Sigmoid colon (tissue), 7 donors: ENCODE results near the gene ELFN2. TPM values are rescaled to one million over a fixed set of nuclear protein-coding genes. Genes with fewer than 3 reads are reported as not detected.

Experiments
- DNase-seq: peaks from one replicate; pipeline ENCODE4 v3.0.0-alpha.2; 2019
- H3K27ac ChIP-seq, 4 donors: fragments of 200-600 bp; sonication (generic); one replicate each; pipeline ENCODE4 v1.5.1; 2016 to 2019; ENCODE audit warnings: mild to moderate bottlenecking in 1 of 4
- H3K27me3 ChIP-seq, 3 donors: fragments of 200-600 bp; sonication (generic); one replicate each; pipeline ENCODE4 v1.5.1; 2019; ENCODE audit warnings: mild to moderate bottlenecking in 1 of 3
- H3K36me3 ChIP-seq, 4 donors: fragments of 200-600 bp; sonication (generic); one replicate each; pipeline ENCODE4 v1.5.1; 2016 to 2019
- H3K4me1 ChIP-seq, 4 donors: fragments of 200-600 bp; sonication (generic); one replicate each; pipeline ENCODE4 v1.5.1; 2017 to 2019
- H3K4me3 ChIP-seq, 4 donors: fragments of 200-600 bp; sonication (generic); one replicate each; pipeline ENCODE4 v1.5.1; 2017 to 2019; ENCODE audit warnings: mild to moderate bottlenecking in 2 of 4, moderate library complexity in 1 of 4
- H3K9me3 ChIP-seq, 4 donors: fragments of 200-600 bp in 3 of 4; sonication (generic) in 3 of 4; one replicate each; pipeline versions ENCODE4 v1.5.1 to v1.6.1; 2013 to 2019
- EP300 ChIP-seq, 4 donors: sonication (generic); formaldehyde crosslinking; IDR thresholded peaks; one replicate each; pipeline ENCODE4 v1.6.1; 2017; ENCODE audit warnings: antibody characterized with exemption in 4 of 4
- POLR2A ChIP-seq, 2 donors: fragments of 450-650 bp; IDR thresholded peaks; one replicate each; pipeline ENCODE4 v1.6.1; 2016; ENCODE audit warnings: antibody characterized with exemption in 2 of 2, mild to moderate bottlenecking in 2 of 2, moderate library complexity in 2 of 2
- POLR2AphosphoS5 ChIP-seq, 4 donors: sonication (generic); formaldehyde crosslinking; IDR thresholded peaks; one replicate each; pipeline ENCODE4 v1.6.1; 2017; ENCODE audit warnings: antibody characterized with exemption in 4 of 4
- WGBS, 2 donors: extraction: QIAGEN DNeasy Blood & Tissue Kit; methylation state at CpG; one replicate each; pipeline ENCODE4 v1.1.7; 2013; 5-methylcytosine and 5-hydroxymethylcytosine counted together
- intact Hi-C: fragments of 100-400 bp; cut with DNase I; formaldehyde crosslinking; loops from one replicate; pipeline ENCODE4 v1.15.1; 2023
- polyA plus RNA-seq, 3 donors: library from polyadenylated mRNA; stranded (reverse); fragments of 200-250 nt; gene quantifications; one replicate each; pipeline ENCODE4 v1.2.3, GENCODE V29; 2013
- total RNA-seq, 4 donors: library from RNA; depleted of rRNA; stranded (reverse); fragments of >200 nt; gene quantifications; one replicate each; pipeline ENCODE4 v1.1.0, GENCODE V29; 2016
- TF ChIP-seq, protein P1 (sequence below), 4 experiments: fragments of 450-650 bp in 3 of 4; fragments of 200-600 bp in 1 of 4; IDR thresholded peaks; one replicate each; pipeline ENCODE4 v1.5.1; 2016 to 2019; ENCODE audit warnings: antibody characterized with exemption in 4 of 4, mild to moderate bottlenecking in 3 of 4, moderate library complexity in 2 of 4
- donor health status: healthy with polysubstance abuse.
- donor health status: Bipolar disorder and iron deficiency.
- donor health status: healthy.

Gene ELFN2
- total and polyA plus RNA-seq, 7 donors, result under 0.01 to 0.55 (median 0.15) TPM; not detected in 3

DNA sequence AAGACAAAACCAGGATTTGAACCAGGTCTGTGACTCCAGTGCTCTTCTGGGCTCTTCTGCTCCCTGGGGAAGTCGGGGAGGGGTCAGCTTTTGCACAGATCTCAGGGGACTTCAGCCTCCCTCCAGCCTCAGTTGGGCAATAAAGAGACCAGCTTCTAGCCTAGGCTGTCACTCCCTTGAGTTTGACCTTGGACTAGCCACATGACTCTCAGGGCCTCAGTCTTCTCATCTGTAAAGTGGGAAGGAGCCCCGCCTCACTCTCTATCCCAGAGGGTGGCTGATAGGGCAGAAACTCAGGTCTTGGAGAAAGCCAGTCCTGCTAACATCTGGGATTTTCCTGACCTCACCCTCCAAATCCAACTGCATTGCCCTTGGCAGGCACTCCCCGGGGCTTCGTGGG is 38.7 kb downstream of the ELFN2 start:
- Histone ChIP-seq H3K27me3 (peaks cover 0 to 41% (median under 1%) of the 10 kb centered on the region in 3 donors), H3K9me3 (no peaks in the 10 kb centered on the region)
- intact Hi-C loops, result no loop called here

GRCh38 chr22:37387793-37388192 is 39.5 kb downstream of the ELFN2 start:
- no peak overlapping the region for H3K27ac ChIP-seq
- H3K36me3 ChIP-seq, result no peaks in the 10 kb centered on the region
- intact Hi-C loops, result no loop called here
- TF ChIP-seq, protein P1, sequence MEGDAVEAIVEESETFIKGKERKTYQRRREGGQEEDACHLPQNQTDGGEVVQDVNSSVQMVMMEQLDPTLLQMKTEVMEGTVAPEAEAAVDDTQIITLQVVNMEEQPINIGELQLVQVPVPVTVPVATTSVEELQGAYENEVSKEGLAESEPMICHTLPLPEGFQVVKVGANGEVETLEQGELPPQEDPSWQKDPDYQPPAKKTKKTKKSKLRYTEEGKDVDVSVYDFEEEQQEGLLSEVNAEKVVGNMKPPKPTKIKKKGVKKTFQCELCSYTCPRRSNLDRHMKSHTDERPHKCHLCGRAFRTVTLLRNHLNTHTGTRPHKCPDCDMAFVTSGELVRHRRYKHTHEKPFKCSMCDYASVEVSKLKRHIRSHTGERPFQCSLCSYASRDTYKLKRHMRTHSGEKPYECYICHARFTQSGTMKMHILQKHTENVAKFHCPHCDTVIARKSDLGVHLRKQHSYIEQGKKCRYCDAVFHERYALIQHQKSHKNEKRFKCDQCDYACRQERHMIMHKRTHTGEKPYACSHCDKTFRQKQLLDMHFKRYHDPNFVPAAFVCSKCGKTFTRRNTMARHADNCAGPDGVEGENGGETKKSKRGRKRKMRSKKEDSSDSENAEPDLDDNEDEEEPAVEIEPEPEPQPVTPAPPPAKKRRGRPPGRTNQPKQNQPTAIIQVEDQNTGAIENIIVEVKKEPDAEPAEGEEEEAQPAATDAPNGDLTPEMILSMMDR (IDR thresholded peaks at IDR 0.05), result no peak
- TF ChIP-seq POLR2A (IDR thresholded peaks at IDR 0.05) (no peak), EP300 (IDR thresholded peaks at IDR 0.05) (no peak), POLR2AphosphoS5 (IDR thresholded peaks at IDR 0.05) (no peak)
- H3K9me3 ChIP-seq, result no peaks in the 10 kb centered on the region
- no peak overlapping the region for H3K4me3 ChIP-seq
- H3K27me3 ChIP-seq, result peaks cover 0 to 48% (median 8%) of the 10 kb centered on the region in 3 donors
- DNase-seq, result no peak
- WGBS, 2 donors, result 24 to 52% methylated on average over 10 of the region's 10 CpGs
- H3K4me1 ChIP-seq, result no peaks in the 10 kb centered on the region

More for the DNA sequence above, 38.7 kb downstream of the ELFN2 start:
- TF ChIP-seq, protein P1 (IDR thresholded peaks at IDR 0.05), result no peak
- no peak for TF ChIP-seq POLR2AphosphoS5 (IDR thresholded peaks at IDR 0.05)
- H3K27ac ChIP-seq, result no peak overlapping the region
- no peaks in the 10 kb centered on the region for H3K4me1 ChIP-seq
- 85 to 88% methylated on average over 4 of the region's 4 CpGs for WGBS, 2 donors
- no peak for DNase-seq
- H3K4me3 ChIP-seq, result no peak overlapping the region
- no peaks in the 10 kb centered on the region for H3K36me3 ChIP-seq

DNA sequence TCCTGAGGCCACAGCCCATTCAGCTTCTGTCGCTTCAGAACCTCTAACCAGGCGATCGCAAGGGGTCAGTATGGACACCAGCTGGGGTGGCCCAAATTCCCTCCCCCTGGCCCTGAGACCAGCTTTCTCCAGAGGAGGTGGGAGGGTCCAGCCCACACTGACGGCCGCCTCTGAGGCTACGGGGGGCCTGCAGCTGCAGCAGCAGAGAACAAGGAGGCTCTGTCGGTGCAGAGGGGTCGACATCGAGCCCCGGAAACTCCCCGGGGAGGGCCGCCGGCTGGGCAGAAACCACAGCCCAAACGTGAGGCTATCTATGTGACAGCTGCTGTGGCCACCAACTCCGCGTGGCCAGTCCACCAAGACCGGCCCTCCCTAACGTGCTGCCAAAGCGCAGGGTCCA is 40.8 kb downstream of the ELFN2 start:
- intact Hi-C loops, result no loop called here
- no peak for DNase-seq
- 61 to 74% methylated on average over 19 of the region's 19 CpGs for WGBS, 2 donors
- Histone ChIP-seq H3K27ac (no peak overlapping the region), H3K9me3 (no peaks in the 10 kb centered on the region), H3K4me1 (no peaks in the 10 kb centered on the region), H3K27me3 (peaks cover 0 to 57% (median 10%) of the 10 kb centered on the region in 3 donors), H3K36me3 (no peaks in the 10 kb centered on the region), H3K4me3 (no peak overlapping the region)
- TF ChIP-seq EP300 (IDR thresholded peaks at IDR 0.05) (no peak), POLR2AphosphoS5 (IDR thresholded peaks at IDR 0.05) (no peak), POLR2A (IDR thresholded peaks at IDR 0.05) (no peak)
- TF ChIP-seq, protein P1 (IDR thresholded peaks at IDR 0.05), result no peak

DNA sequence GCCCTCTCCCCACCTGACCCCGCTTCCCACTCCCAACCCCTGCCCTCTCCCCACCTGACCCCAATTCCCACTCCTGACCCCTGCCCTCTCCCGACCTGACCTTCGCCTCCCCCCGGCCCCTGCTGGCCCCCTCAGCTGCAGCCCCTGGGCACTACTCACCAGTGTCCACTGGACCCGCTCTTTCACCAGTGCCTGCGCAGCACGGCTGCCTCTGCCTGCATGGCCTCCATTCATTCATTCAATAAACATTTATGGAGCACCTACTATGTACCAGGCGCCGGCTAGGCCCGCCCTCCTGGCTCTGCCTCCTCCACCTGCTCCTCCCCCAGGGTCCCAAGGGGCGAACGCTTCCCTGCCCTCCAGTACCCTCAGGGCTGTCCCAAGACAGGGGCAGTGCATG is 42.6 kb downstream of the ELFN2 start:
- intact Hi-C loops, result no loop called here
- Histone ChIP-seq H3K4me1 (no peaks in the 10 kb centered on the region), H3K27me3 (peaks cover 6 to 71% (median 27%) of the 10 kb centered on the region in 3 donors), H3K4me3 (no peak overlapping the region), H3K9me3 (no peaks in the 10 kb centered on the region), H3K27ac (no peak overlapping the region), H3K36me3 (no peaks in the 10 kb centered on the region)
- WGBS, 2 donors, result 83 to 85% methylated on average over 12 of the region's 12 CpGs
- no peak for DNase-seq
- TF ChIP-seq EP300 (IDR thresholded peaks at IDR 0.05) (no peak), POLR2AphosphoS5 (IDR thresholded peaks at IDR 0.05) (no peak), POLR2A (IDR thresholded peaks at IDR 0.05) (no peak)
- TF ChIP-seq, protein P1 (IDR thresholded peaks at IDR 0.05), result no peak

GRCh38 chr22:37383341-37383740 is 43.9 kb downstream of the ELFN2 start:
- Histone ChIP-seq H3K4me1 (no peaks in the 10 kb centered on the region), H3K36me3 (no peaks in the 10 kb centered on the region), H3K27ac (no peak overlapping the region), H3K4me3 (no peak overlapping the region), H3K9me3 (no peaks in the 10 kb centered on the region), H3K27me3 (peaks cover 10 to 71% (median 31%) of the 10 kb centered on the region in 3 donors)
- TF ChIP-seq POLR2A (IDR thresholded peaks at IDR 0.05), result no peak
- no peak for TF ChIP-seq POLR2AphosphoS5 (IDR thresholded peaks at IDR 0.05)
- no peak for TF ChIP-seq EP300 (IDR thresholded peaks at IDR 0.05)
- TF ChIP-seq, protein P1 (IDR thresholded peaks at IDR 0.05), result no peak
- DNase-seq, result no peak
- intact Hi-C loops, result no loop called here
- 76 to 78% methylated on average over 9 of the region's 9 CpGs for WGBS, 2 donors
